Activated naive CD8-positive, alpha-beta T cell treated with anti-CD3 and anti-CD28 coated beads for 36 hours (primary cell): ENCODE data around the gene LIN7A. TPM values are rescaled to one million over a fixed set of nuclear protein-coding genes. Genes with fewer than 3 reads are reported as not detected.

Experiments used
- DNase-seq: peaks from one replicate; pipeline ENCODE4 v3.0.0; 2021
- H3K27ac Mint-ChIP-seq: one replicate; pipeline ENCODE4 v1.8.0; 2022; ENCODE audit warnings: mild to moderate bottlenecking, moderate library complexity, mixed read lengths
- H3K27me3 Mint-ChIP-seq: one replicate; pipeline ENCODE4 v1.8.0; 2022; ENCODE audit warnings: mild to moderate bottlenecking, mixed read lengths
- H3K36me3 Mint-ChIP-seq: one replicate; pipeline ENCODE4 v1.8.0; 2021; ENCODE audit warnings: mild to moderate bottlenecking, mixed read lengths
- H3K4me1 Mint-ChIP-seq: one replicate; pipeline ENCODE4 v1.8.0; 2021; ENCODE audit warnings: mixed read lengths
- H3K4me3 Mint-ChIP-seq: one replicate; pipeline ENCODE4 v1.8.0; 2022; ENCODE audit warnings: mild to moderate bottlenecking, moderate library complexity, mixed read lengths
- H3K9me3 Mint-ChIP-seq: one replicate; pipeline ENCODE4 v1.8.0; 2022; ENCODE audit warnings: mixed read lengths
- total RNA-seq, 2 experiments: library from RNA; stranded (reverse); gene quantifications; one replicate each; pipeline ENCODE4 v1.2.3, GENCODE V29; 2021

LIN7A gene
- total RNA-seq, result not detected

GRCh38 chr12:80937391-80938238, at the start of gene LIN7A:
LIN7A (minus strand) TSS chr12:80937934; CDS start chr12:80937722, 212 bp downstream.
- H3K4me3 Mint-ChIP-seq, result no peak within 1 kb of the TSS
- no peaks in the 10 kb centered on the region for H3K36me3 Mint-ChIP-seq
- H3K27ac Mint-ChIP-seq, result no peak within 1 kb of the TSS
- no peaks in the 10 kb centered on the region for H3K9me3 Mint-ChIP-seq
- H3K27me3 Mint-ChIP-seq, result peaks cover 40% of the 10 kb centered on the region
- DNase-seq, result no peak
- H3K4me1 Mint-ChIP-seq, result no peaks in the 10 kb centered on the region

GRCh38 chr12:80986224-80986623, 48.5 kb upstream of the LIN7A start:
- no peak for DNase-seq
- H3K4me3 Mint-ChIP-seq, result no peak overlapping the region
- peaks cover 6% of the 10 kb centered on the region for H3K9me3 Mint-ChIP-seq
- H3K36me3 Mint-ChIP-seq, result no peaks in the 10 kb centered on the region
- no peak overlapping the region for H3K27ac Mint-ChIP-seq
- no peaks in the 10 kb centered on the region for H3K27me3 Mint-ChIP-seq
- no peaks in the 10 kb centered on the region for H3K4me1 Mint-ChIP-seq

GRCh38 chr12:80979816-80980215, 42.1 kb upstream of the LIN7A start:
- Mint-ChIP-seq H3K27me3 (no peaks in the 10 kb centered on the region), H3K4me1 (no peaks in the 10 kb centered on the region), H3K4me3 (no peak overlapping the region), H3K9me3 (peaks cover 2% of the 10 kb centered on the region), H3K27ac (no peak overlapping the region), H3K36me3 (no peaks in the 10 kb centered on the region)
- no peak for DNase-seq

GRCh38 chr12:80979251-80979650, 41.5 kb upstream of the LIN7A start:
- Mint-ChIP-seq H3K9me3 (peaks cover 2% of the 10 kb centered on the region), H3K36me3 (no peaks in the 10 kb centered on the region), H3K27ac (no peak overlapping the region), H3K4me3 (no peak overlapping the region), H3K4me1 (no peaks in the 10 kb centered on the region), H3K27me3 (no peaks in the 10 kb centered on the region)
- no peak for DNase-seq

DNA sequence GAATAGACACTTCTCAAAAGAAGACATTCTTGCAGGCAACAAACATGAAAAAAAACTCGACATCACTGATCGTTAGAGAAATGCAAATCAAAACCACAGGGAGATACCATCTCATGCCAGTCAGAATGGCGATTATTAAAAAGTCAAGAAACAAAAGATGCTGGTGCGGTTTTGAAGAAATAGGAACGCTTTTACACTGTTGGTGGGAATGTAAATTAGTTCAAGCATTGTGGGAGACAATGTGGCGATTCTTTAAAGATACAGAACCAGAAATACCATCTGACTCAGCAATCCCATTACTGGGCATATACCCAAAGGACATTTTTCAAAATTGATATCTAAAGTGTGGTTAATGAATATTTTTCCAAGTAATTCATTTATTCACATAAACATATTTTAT, 39.6 kb upstream of the LIN7A start:
- DNase-seq, result no peak
- Mint-ChIP-seq H3K4me3 (no peak overlapping the region), H3K27ac (no peak overlapping the region), H3K9me3 (no peaks in the 10 kb centered on the region), H3K4me1 (no peaks in the 10 kb centered on the region), H3K36me3 (no peaks in the 10 kb centered on the region), H3K27me3 (no peaks in the 10 kb centered on the region)

DNA sequence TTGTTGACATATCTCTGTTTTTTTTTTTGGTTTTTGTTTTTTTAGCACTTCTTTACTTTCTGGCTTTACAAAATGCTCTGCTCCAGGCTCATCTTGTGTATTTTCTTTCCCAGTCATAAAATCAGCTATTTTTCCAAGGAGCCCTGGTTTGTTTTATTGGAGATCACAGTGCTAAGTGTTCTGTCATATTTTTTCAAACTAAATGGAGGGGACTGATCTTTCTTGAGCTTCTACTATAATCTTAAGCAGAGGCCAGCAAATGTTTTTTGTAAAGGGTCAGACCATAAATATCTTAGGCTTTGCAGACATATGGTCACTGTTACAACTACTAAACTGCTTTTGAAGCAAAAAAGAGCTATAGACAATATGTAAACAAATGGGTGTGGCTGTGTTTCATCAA, 30.6 kb upstream of the LIN7A start:
- no peak overlapping the region for H3K27ac Mint-ChIP-seq
- no peaks in the 10 kb centered on the region for H3K4me1 Mint-ChIP-seq
- no peaks in the 10 kb centered on the region for H3K36me3 Mint-ChIP-seq
- H3K27me3 Mint-ChIP-seq, result no peaks in the 10 kb centered on the region
- DNase-seq, result no peak
- no peaks in the 10 kb centered on the region for H3K9me3 Mint-ChIP-seq
- no peak overlapping the region for H3K4me3 Mint-ChIP-seq

DNA sequence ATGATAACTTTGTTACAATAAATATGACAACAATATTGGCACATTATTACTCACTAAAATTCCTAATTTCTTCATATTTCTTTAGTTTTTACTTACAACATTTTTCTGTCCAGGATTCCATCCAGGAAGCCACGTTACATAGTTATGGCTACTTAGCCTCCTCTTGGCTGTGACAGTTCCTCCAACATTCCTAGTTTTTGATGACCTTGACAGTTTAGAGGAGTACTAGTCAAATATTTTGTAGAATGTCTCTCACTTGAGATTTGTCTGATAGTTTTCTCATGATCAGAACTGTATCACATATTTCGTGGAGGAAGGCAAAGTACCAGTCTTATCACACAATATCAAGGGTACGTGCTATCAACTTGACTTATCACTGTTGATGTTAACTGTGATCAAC, 29.8 kb upstream of the LIN7A start:
- no peaks in the 10 kb centered on the region for H3K9me3 Mint-ChIP-seq
- H3K27ac Mint-ChIP-seq, result no peak overlapping the region
- DNase-seq, result no peak
- H3K27me3 Mint-ChIP-seq, result no peaks in the 10 kb centered on the region
- no peaks in the 10 kb centered on the region for H3K36me3 Mint-ChIP-seq
- no peaks in the 10 kb centered on the region for H3K4me1 Mint-ChIP-seq
- H3K4me3 Mint-ChIP-seq, result no peak overlapping the region

DNA sequence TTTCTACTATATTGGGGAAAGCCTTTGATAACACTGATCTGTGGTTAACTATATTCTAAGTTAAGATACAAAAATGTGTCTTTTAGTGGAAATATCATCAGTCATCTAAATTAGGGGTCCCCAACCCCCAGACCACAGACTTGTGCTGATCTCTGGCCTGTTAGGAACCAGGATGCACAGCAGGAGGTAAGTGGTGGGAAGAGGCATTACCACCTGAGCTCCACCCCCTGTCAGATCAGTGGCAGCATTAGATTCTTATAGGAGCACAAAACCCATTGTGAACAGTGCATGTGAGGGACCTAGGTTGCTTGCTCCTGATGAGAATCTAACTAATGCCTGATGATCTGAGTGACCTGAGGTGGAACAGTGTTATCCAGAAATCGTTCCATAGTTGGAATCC, 28.3 kb upstream of the LIN7A start:
- Mint-ChIP-seq H3K27ac (no peak overlapping the region), H3K4me1 (no peaks in the 10 kb centered on the region), H3K27me3 (no peaks in the 10 kb centered on the region), H3K4me3 (no peak overlapping the region), H3K36me3 (no peaks in the 10 kb centered on the region), H3K9me3 (no peaks in the 10 kb centered on the region)
- DNase-seq, result no peak

DNA sequence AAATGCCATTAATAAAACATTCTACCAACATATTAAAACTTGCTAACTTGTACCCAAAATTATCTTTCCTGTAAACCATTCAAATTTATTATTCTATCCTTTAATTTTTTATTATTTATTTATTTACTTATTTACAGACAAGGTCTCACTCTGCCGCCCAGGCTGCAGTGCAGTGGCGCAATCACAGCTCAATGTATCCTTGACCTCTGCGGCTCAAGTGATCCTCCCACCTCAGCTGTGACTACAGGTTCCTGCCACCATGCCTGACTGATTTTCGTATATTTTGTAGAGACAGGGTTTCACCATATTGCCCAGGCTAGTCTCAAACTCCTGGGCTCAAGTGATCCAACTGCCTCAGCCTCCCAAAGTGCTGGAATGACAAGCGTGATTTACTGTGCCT, 20.4 kb upstream of the LIN7A start:
- Mint-ChIP-seq H3K27me3 (no peaks in the 10 kb centered on the region), H3K4me3 (no peak overlapping the region), H3K4me1 (no peaks in the 10 kb centered on the region), H3K36me3 (no peaks in the 10 kb centered on the region), H3K27ac (no peak overlapping the region), H3K9me3 (no peaks in the 10 kb centered on the region)
- no peak for DNase-seq

DNA sequence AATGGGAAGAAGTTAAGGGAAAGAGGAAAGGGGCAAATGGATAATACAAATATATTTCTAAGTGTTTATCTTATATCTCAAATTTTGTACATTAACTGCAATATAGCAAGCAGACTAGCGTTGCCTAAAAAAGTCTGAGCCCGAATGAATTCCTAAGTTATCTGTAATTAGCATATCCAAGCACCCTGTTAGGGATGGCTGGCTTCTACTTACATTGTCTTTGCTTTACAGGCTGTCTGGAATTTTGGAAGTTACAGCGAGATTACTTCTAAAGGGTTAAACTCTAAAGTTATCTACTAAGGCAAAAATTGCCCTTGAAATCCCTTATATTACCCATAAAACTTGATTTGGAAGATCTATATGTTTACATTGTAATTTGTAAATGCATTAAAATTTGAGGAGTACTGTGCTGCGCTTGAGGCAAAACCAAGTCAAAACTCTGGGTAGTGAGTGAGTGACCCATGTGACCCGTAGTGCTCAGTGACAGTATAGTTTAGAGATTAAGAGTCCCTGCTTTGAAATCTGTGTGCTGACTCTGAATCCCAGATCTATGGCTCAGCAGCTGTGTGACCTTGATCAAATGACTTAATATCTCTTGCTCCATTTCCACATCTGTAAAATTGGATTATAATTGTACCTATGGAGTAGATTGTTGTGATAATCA, 17.3 kb upstream of the LIN7A start:
- no peaks in the 10 kb centered on the region for H3K27me3 Mint-ChIP-seq
- H3K36me3 Mint-ChIP-seq, result no peaks in the 10 kb centered on the region
- no peak for DNase-seq
- no peaks in the 10 kb centered on the region for H3K4me1 Mint-ChIP-seq
- no peak overlapping the region for H3K4me3 Mint-ChIP-seq
- H3K27ac Mint-ChIP-seq, result no peak overlapping the region
- peaks cover 2% of the 10 kb centered on the region for H3K9me3 Mint-ChIP-seq

- no peak overlapping the region for H3K4me3 Mint-ChIP-seq
- H3K27me3 Mint-ChIP-seq, result no peaks in the 10 kb centered on the region
- H3K27ac Mint-ChIP-seq, result no peak overlapping the region
- H3K36me3 Mint-ChIP-seq, result no peaks in the 10 kb centered on the region
- DNase-seq, result no peak
- no peaks in the 10 kb centered on the region for H3K4me1 Mint-ChIP-seq
- peaks cover 2% of the 10 kb centered on the region for H3K9me3 Mint-ChIP-seq
Measured at GRCh38 chr12:80952443-80952842, 14.7 kb upstream of the LIN7A start.

DNA sequence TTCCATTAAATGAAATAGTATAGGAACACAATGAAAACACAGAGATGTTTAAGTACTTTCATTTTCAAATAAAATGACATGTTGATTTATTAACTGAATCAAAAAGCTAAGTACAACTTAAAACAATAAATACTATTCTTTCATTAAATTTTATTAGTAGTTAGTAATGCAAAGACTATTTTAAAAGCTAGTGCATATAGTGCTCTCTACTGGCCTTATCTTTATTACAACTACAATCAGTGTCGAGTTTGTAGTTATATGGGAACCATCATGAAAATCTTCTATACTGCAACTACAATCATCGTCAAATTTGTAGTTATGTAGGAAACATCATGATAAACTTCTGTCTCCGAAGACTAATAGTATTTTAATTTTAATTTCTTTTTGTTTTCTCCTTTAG, 8.9 kb upstream of the LIN7A start:
- no peak for DNase-seq
- H3K27ac Mint-ChIP-seq, result no peak overlapping the region
- no peaks in the 10 kb centered on the region for H3K27me3 Mint-ChIP-seq
- H3K9me3 Mint-ChIP-seq, result peaks cover 2% of the 10 kb centered on the region
- H3K4me3 Mint-ChIP-seq, result no peak overlapping the region
- no peaks in the 10 kb centered on the region for H3K4me1 Mint-ChIP-seq
- H3K36me3 Mint-ChIP-seq, result no peaks in the 10 kb centered on the region

GRCh38 chr12:80943338-80943737, 5.6 kb upstream of the LIN7A start:
- H3K4me3 Mint-ChIP-seq, result no peak overlapping the region
- H3K36me3 Mint-ChIP-seq, result no peaks in the 10 kb centered on the region
- H3K27me3 Mint-ChIP-seq, result peaks cover 16% of the 10 kb centered on the region
- DNase-seq, result no peak
- no peaks in the 10 kb centered on the region for H3K4me1 Mint-ChIP-seq
- H3K9me3 Mint-ChIP-seq, result no peaks in the 10 kb centered on the region
- no peak overlapping the region for H3K27ac Mint-ChIP-seq

GRCh38 chr12:80941916-80942315, 4.2 kb upstream of the LIN7A start:
- Mint-ChIP-seq H3K27ac (no peak overlapping the region), H3K4me1 (no peaks in the 10 kb centered on the region), H3K27me3 (peaks cover 28% of the 10 kb centered on the region), H3K9me3 (no peaks in the 10 kb centered on the region), H3K36me3 (no peaks in the 10 kb centered on the region), H3K4me3 (no peak overlapping the region)
- no peak for DNase-seq

- Mint-ChIP-seq H3K27me3 (peaks cover 40% of the 10 kb centered on the region), H3K4me1 (no peaks in the 10 kb centered on the region), H3K27ac (no peak overlapping the region), H3K4me3 (no peak overlapping the region), H3K36me3 (no peaks in the 10 kb centered on the region), H3K9me3 (no peaks in the 10 kb centered on the region)
- DNase-seq, result no peak
Measured at GRCh38 chr12:80939231-80939950, 1.7 kb upstream of the LIN7A start.
